HepG2 (cell line): ENCODE data around the gene SPAG7. TPM values are rescaled to one million over a fixed set of nuclear protein-coding genes. Genes with fewer than 3 reads are reported as not detected.

Experiments used
- ATF3 ChIP-seq: sonication (generic); formaldehyde crosslinking; IDR thresholded peaks from 2 replicates; pipeline ENCODE4 v1.4.0; 2020; ENCODE audit warnings: missing genetic modification reagents
- BRCA1 ChIP-seq: sonication (generic); formaldehyde crosslinking; IDR thresholded peaks from 2 replicates; pipeline ENCODE4 v1.4.0; 2020; ENCODE audit warnings: missing genetic modification reagents
- CERS6 ChIP-seq: sonication (generic); formaldehyde crosslinking; IDR thresholded peaks from 2 replicates; pipeline ENCODE4 v1.5.0; 2020; ENCODE audit warnings: missing genetic modification reagents
- FOXC1 ChIP-seq: sonication (generic); formaldehyde crosslinking; IDR thresholded peaks from 2 replicates; pipeline ENCODE4 v1.8.0; 2022; ENCODE audit warnings: mild to moderate bottlenecking, missing genetic modification reagents, borderline replicate concordance
- HNRNPL ChIP-seq: fragments of 200-400 bp; formaldehyde crosslinking; IDR thresholded peaks from 2 replicates; pipeline ENCODE4 v1.6.1; 2017; ENCODE audit warnings: mild to moderate bottlenecking, low read depth, low read length
- ONECUT2 ChIP-seq: sonication (generic); formaldehyde crosslinking; IDR thresholded peaks from 2 replicates; pipeline ENCODE4 v1.4.0; 2020; ENCODE audit warnings: missing genetic modification reagents
- SALL1 ChIP-seq: sonication (generic); formaldehyde crosslinking; IDR thresholded peaks from 2 replicates; pipeline ENCODE4 v1.8.0; 2022; ENCODE audit warnings: mild to moderate bottlenecking, missing genetic modification reagents
- STAT5B ChIP-seq: sonication (generic); formaldehyde crosslinking; IDR thresholded peaks from 2 replicates; pipeline ENCODE4 v1.4.0; 2020; ENCODE audit warnings: missing genetic modification reagents
- TBP ChIP-seq: sonication (generic); formaldehyde crosslinking; IDR thresholded peaks from 2 replicates; pipeline ENCODE4 v1.5.0; 2020; ENCODE audit warnings: missing genetic modification reagents
- TSC22D2 ChIP-seq: sonication (generic); formaldehyde crosslinking; IDR thresholded peaks from 2 replicates; pipeline ENCODE4 v1.5.1; 2020; ENCODE audit warnings: missing genetic modification reagents, mild to moderate bottlenecking, borderline replicate concordance
- ZHX2 ChIP-seq, 2 experiments: sonication (generic) in 1 of 2; formaldehyde crosslinking in 1 of 2; IDR thresholded peaks; 2 replicates each; pipeline versions ENCODE4 v1.6.1 to v1.9.0; 2014 to 2022; ENCODE audit warnings: antibody characterized with exemption in 1 of 2, borderline replicate concordance in 1 of 2, inconsistent platforms in 1 of 2, low read depth in 1 of 2, missing genetic modification reagents in 1 of 2
- ZNF142 ChIP-seq: sonication (generic); formaldehyde crosslinking; IDR thresholded peaks from 2 replicates; pipeline ENCODE4 v1.4.0; 2020; ENCODE audit warnings: missing genetic modification reagents
- ZSCAN5A ChIP-seq: sonication (generic); formaldehyde crosslinking; IDR thresholded peaks from 2 replicates; pipeline ENCODE4 v1.8.0; 2022; ENCODE audit warnings: mild to moderate bottlenecking, missing genetic modification reagents, borderline replicate concordance
- polyA plus RNA-seq, 8 experiments: library from polyadenylated mRNA; depleted of rRNA in 3 of 8; stranded (reverse) in 7 of 8; unstranded in 1 of 8; fragments of >200 nt; fragmentation: Illumina TruSeq in 4 of 8; extraction: Trizol in 4 of 8; gene quantifications; 2 replicates each; pipeline versions ENCODE4 v1.2.1 to v1.2.3, GENCODE V29; 2011 to 2016; ENCODE audit warnings: low read depth in 4 of 8, missing spikeins in 1 of 8, mixed read lengths in 1 of 8; ENCODE audit not compliant: insufficient read depth in 1 of 8
- total RNA-seq, 5 experiments: library from RNA; depleted of rRNA; stranded (reverse); fragments of >200 nt; fragmentation: Illumina TruSeq; extraction: Trizol; gene quantifications; 2 replicates each; pipeline ENCODE4 v1.2.3, GENCODE V29; 2016; ENCODE audit warnings: low read depth in 1 of 5

Gene SPAG7
- total and polyA plus RNA-seq, 2 of the 13 experiments (the other 11 are each of a cell fraction or from before 2014, with no cell fraction given): 51.0 to 59.0 TPM

DNA sequence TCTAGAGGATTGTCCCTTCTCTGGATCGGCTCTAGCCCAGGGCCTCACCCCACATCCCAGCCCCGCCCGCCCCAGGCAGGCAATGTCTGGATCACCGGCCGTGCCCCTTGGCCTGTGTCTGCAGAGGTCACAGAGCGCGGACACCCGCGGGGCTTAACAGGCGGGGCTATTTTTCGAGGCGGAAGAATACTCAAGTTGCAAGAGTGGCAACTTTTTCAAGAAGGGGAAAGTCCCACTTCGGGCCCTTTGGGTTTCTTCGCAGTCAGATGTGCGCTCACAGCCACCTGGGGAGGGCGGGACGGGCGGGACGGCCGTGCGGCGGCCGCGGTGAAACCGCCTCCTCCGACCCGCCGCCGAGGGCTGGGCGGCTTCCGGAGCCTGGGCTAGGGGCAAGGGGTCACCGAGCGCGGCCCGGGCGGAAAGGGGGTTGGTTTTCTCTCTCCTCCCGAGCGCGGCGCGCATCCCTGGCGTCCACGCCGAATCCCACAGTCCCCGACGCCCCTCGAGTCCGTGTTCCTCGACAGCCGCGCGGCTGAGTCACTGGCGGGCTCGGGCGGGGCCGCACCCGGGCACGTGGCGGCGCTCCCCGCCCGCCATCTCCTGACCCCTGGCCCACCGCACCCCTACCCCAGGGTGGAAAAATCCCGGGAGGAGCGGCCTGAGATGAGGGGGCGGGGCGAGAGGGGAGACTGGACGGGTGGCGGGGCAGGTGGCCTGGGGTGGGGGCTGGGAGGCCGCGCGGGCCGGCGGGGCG lies 18.1 kb downstream of the SPAG7 start (continued):
- no peak for TF ChIP-seq ZNF142
- 0 out of 2 replicates have a peak, but pooled peaks have one; percentile 64 for TF ChIP-seq TSC22D2 (CRISPR knock-in tag)
- TF ChIP-seq ONECUT2 (CRISPR knock-in tag): no peak
- no peak for TF ChIP-seq STAT5B (CRISPR knock-in tag)
- peak; percentile 71; the same call in 1 of the 2 replicates for TF ChIP-seq ATF3 (CRISPR knock-in tag)
- peak; percentile 71; the same call in 1 of the 2 replicates for TF ChIP-seq FOXC1 (CRISPR knock-in tag)
- no peak for TF ChIP-seq TBP
- TF ChIP-seq ZHX2 (IDR thresholded peaks at IDR 0.05; ENCODE audit: low read depth): no peak
- no peak for TF ChIP-seq ZHX2 (CRISPR knock-in tag; IDR thresholded peaks at IDR 0.05; ENCODE audit: borderline replicate concordance)
- no peak for TF ChIP-seq BRCA1 (CRISPR knock-in tag)
- 0 out of 2 replicates have a peak, but pooled peaks have one; percentile 48 for TF ChIP-seq HNRNPL
- peak; percentile 69 for TF ChIP-seq SALL1 (CRISPR knock-in tag)
- no peak for TF ChIP-seq CERS6
- peak; percentile 80; the same call in 1 of the 2 replicates for TF ChIP-seq ZSCAN5A (CRISPR knock-in tag)
